HL-60 (cell line): ENCODE results near the gene ATP6V0D1.

ENCODE experiments used
- CTCF ChIP-seq: IDR thresholded peaks from one replicate; pipeline ENCODE4 v1.5.1; 2011; ENCODE audit warnings: low read length, control low read depth, inconsistent platforms; ENCODE audit not compliant: insufficient read depth
- GABPA ChIP-seq: IDR thresholded peaks from 2 replicates; pipeline ENCODE4 v1.6.1; 2012; ENCODE audit warnings: low read depth

- TF ChIP-seq CTCF (no peak), GABPA (no peak)
Observed at GRCh38 chr16:67393788-67394154, 87.2 kb downstream of the ATP6V0D1 start.
